Head of caudate nucleus (tissue), 42 donors: ENCODE data around the gene LIMS3.
"Not testable (repeated sequence)": the region's sequence is repeated elsewhere in the genome, so short reads cannot be mapped to it uniquely, and the experiment has no call there.

Experiments used
- DNase-seq, 42 donors: peaks; one replicate each; pipeline versions ENCODE4 v3.0.0 to v3.0.0-alpha.2; 2020 to 2021; ENCODE audit warnings: mixed read lengths in 7 of 42
- intact Hi-C: fragments of 100-400 bp; cut with DNase I; formaldehyde crosslinking; loops from one replicate; pipeline ENCODE4 v1.15.0; 2022

Gene LIMS3

DNA sequence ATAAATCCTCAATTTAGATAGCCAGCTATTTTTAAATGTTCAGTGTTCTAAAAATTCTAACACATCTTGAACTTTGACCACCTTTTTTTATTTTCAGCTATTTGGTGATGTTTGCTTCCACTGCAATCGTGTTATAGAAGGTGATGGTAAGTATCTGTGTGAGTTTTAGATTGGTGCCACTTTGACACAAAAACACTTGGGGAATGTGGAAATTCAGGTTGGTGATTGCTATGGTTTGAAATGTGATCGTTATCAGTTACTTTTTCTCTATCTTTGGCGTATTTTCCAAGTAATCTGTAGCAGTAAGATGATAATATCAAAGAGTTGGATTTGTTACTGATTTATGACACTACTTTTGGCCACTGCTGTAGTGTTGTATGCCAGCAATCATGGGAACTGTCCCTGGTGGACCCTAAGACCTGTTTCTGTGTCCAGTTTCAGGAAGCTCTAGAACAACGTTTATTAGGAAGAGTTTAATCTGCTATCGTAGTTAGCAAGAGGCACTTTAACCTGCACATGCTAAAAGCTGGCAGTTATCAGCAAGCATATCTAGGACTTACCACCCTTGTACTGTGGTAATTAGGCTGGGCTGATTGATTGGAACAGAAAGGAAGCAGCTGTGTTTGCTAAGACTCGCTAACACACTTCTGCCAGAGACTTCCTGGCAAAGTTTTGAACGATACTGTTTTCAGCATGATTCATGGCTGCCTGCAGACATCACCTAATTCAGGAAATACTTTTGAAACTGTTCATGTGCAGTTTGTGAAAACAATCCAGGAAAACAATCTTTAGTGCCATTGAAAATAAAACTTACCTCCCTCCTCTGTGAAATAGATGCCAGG lies 23.3 kb downstream of the LIMS3 start:
- intact Hi-C loops, DNase-seq: not testable (repeated sequence)

DNA sequence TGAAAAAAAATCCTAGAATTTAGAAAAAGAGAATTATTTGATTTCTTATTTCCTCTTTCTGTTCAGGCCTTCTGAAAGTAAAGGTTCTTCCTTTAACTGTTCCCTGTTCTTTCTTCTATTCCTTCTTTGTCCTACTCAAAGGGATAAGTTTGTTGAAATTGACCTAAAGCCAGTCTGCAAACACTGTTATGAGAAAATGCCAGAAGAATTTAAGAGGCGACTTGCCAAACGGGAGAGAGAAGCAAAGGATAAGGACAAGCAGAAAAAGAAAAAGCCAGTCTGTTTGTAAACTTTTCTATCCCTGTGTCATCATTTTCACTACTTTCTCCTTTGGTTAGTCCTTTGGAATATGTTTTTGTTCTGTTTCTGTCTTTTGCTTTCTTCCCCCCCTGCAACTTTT lies 26.0 kb downstream of the LIMS3 start:
- intact Hi-C loops, DNase-seq: not testable (repeated sequence)

DNA sequence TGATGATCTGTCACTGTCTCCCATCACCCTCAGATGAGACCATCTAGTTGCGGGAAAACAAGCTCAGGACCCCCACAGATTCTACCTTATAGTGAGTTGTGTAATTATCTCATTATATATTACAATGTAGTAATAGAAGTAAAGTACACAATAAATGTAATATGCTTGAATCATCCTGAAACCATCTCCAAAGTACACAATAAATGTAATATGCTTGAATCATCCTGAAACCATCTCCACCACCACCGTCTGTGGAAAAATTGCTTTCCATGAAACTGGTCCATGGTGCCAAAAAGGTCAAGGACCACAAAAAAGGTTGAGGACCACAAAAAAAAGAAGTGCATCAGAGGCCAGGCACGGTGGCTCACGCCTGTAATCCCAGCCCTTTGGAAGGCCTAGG lies 29.3 kb downstream of the LIMS3 start:
- DNase-seq, intact Hi-C loops: not testable (repeated sequence)

GRCh38 chr2:109929222-109929621 lies 30.7 kb downstream of the LIMS3 start:
- intact Hi-C loops, DNase-seq: not testable (repeated sequence)

- DNase-seq, intact Hi-C loops: not testable (repeated sequence)
Observed at GRCh38 chr2:109936534-109936933, 38.0 kb downstream of the LIMS3 start.

DNA sequence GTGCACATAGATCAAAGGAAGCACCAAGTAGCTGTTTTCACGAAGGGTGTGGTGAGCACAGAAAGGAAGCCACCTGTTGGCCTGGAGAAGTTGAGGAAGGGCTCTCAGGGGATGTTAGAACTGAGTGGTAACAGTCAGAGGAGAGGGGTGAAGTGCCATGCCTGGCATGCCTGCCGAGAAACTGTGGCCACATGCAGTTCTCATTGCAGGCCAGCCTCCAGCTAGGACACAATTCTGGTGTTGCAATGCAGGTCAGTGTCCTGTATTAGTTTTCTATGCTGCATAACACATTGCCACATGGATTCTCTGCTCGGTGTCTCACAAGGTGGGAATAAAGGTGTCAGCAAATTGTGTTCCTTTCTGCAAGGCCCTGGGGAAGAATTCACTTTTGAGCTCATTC lies 46.9 kb downstream of the LIMS3 start:
- intact Hi-C loops, DNase-seq: not testable (repeated sequence)

DNA sequence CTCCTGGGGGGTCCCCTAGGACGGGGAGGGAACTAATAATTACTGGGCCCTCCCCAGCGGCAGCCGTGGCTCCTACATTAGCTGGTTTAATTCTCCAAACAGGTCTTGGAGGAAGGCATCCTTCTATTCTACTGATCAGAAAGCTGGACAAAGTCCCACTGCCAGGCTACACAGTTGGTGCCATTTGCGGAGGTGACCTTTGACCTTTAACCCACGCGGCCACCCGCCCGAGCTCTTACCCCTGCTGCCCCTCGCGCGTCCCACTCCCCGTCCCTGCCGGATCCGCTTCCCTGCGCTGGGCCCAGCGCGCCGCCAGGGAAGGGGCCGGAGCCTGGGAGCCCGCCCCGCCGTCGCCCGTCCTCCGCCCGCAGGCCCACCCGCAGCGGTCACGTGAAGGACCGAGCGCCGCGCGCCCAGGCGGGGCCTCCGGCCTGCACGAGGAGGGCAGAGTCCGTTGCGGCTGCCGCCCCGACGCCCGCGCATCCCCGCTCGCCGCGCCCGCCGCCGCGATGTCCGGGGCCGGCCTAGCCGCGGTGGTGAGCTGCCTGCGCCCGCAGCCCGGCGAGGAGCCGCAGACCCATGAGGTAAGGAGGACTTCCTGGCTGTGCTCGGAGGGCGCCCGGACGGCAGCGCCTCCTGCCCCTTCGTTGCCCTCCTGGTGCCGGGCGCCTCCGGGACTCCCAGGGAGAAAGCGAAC lies 48.9 kb downstream of the LIMS3 start:
- intact Hi-C loops, DNase-seq: not testable (repeated sequence)

- intact Hi-C loops, DNase-seq: not testable (repeated sequence)
Observed at GRCh38 chr2:109947959-109948520, 49.6 kb downstream of the LIMS3 start.

DNA sequence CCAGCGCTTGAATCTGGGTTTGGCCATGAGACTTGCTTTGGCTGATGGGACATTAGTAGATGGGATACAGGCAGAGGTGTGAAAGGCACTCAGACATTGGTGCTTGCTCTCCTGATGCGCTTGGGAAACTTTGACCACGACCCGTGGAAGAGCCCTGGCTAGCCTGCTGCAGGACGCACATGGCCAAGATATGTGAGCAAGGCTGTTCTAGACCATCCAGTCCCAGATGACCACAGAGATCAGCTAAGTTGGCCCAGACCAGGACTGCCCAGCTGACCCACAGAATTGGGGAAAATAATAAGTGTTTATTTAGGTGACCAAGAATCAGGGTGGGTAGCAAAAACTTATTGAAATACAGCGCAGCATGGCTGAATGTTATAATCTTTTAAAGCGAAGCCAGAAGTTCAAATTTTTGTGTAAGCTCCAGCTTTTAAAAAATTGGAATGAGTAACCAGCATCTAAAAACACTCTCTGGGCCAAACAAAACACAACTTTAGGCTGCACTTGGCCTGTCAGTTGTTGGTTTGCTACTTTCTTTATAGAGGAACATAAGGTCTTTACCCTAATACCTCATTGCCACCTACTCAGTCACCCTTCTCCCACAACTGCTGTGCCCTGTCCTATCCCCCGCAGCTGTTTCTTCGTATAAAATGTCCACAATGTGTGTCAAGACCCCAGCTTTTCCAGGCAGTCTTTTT lies 51.8 kb downstream of the LIMS3 start:
- DNase-seq, intact Hi-C loops: not testable (repeated sequence)

GRCh38 chr2:109963942-109964341 lies 65.5 kb downstream of the LIMS3 start:
- DNase-seq, intact Hi-C loops: not testable (repeated sequence)

DNA sequence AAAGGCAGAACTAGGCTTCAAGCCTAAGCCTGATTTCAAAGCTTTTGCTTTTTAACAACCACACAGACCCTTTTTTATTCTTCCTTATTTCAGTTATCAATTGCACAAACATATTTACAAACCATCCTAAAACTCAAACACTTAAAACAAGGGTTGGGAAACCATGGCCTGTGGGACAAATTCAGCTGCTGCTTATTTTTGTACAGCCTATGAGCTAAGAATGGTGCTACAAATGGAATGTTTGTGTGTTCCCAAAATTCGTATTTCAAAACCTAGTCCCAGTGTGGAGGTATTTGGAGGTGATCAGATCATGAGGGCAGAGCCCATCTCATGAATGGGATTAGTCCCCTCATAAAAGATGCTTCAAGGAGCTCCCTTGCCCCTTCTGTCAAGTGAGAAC lies 67.0 kb downstream of the LIMS3 start:
- intact Hi-C loops: not testable (repeated sequence)

DNA sequence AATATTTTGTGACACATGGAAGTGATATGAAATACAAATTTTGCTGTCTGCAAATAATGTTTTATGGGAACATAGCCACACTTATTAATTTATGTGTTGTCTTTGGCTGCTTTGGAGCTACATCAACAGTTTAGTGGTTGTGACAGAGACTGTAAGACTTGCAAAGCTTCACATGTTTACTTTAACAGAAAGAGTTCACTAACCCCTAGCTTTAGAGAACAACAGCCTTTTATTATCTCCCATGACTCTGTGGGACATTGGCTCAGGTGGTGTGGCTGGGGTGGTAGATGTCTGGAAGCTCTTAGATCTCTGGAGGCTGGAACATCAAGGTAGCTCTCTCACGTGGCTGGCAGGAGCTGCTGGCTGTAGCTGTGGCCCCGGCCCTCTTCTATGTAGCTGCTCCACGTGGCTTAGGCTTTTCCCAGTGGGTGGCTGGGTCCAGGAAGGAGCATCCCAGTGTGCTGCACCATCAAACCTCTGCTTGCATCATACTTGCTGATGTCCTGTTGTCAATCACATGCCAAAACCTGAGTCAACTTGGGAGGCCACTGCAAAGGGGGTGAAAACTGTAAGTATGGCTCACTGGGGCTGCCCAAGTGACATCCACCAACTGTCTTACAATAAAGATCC lies 67.7 kb downstream of the LIMS3 start:
- intact Hi-C loops, DNase-seq: not testable (repeated sequence)

More for the DNA sequence above, 67.0 kb downstream of the LIMS3 start:
- not testable (repeated sequence) for DNase-seq

DNA sequence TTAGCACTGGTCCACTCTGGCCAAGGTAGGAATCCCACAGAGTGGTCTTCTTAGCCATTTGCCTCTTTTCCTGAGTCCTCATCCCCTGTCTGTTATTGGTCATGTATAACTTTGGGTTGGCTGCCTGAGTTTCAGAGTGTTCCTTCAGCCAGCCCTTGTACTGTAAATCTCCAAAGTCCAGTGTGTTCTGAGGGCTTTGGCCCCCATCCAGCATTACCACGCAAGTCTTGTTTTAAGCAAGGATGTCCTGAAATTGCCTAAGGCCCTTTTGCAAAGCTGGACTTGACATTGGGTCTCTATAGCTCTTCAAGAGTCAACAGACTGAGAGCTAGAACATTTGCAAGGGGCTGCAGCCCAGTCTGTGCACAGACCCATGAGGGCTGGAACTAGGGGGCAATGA lies 68.4 kb downstream of the LIMS3 start:
- DNase-seq, intact Hi-C loops: not testable (repeated sequence)

DNA sequence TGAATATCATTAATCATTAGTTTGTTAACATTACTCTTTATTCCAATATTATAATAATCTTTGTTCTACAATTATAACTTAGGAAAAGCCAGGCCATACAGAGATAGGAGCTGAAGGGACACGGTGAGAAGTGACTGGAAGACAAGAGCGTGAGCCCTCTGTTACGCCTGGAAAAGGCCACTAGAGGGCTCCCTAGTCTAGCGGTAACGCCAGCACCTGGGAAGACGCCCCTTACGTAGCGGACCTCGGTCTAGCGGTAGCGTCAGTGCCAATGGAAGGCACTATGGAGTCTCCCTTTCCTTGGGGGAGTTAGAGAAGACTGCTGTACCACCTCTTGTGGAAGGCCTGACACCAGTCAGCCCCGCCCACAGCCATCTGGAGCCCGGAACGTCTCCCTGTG lies 71.4 kb downstream of the LIMS3 start:
- intact Hi-C loops, DNase-seq: not testable (repeated sequence)

DNA sequence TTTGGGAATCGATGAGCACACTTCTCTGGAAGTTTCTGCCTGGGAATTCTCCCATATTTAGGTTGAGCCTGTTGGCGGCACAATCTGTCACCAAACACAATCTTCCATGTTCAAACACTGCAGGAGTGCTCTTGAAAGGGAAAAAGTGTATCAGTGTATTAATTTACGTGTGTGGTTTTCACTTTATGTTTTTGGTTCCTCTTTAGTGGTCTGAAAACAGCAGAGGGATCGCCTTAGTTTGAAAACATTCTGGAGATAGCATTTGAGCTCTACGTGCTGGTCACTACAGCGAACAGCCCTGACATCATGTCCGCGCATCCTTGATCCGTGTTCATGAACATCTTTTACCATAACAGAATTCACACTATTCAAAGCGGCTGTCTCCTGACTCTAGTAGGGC lies 73.2 kb downstream of the LIMS3 start:
- intact Hi-C loops, DNase-seq: not testable (repeated sequence)
